A549 (cell line): ENCODE data around the gene TBC1D22A. TPM values are rescaled to one million over a fixed set of nuclear protein-coding genes. Genes with fewer than 3 reads are reported as not detected.

Experiments
- ATAC-seq, 2 experiments: fragments of 200-7000 bp in 1 of 2; fragments of >200 bp in 1 of 2; cut with Nextera tagmentation in 1 of 2; cut with Tn5 transposase in 1 of 2; 3 replicates each; pipeline versions ENCODE4 v1.8.0 to v1.9.1; 2018 to 2020; ENCODE audit warnings: mild to moderate bottlenecking in 1 of 2, moderate library complexity in 1 of 2
- CTCF ChIA-PET: fragments of 300-600 bp; sonication (Branson Sonifier 250); formaldehyde crosslinking; extraction: SDS; loops from one replicate; lab custom pipeline; 2021; ENCODE audit warnings: antibody characterized with exemption, inconsistent platforms; lab: Yijun Ruan, JAX
- POLR2A ChIA-PET: fragments of 350-600 bp; formaldehyde crosslinking; extraction: SDS; loops from one replicate; lab custom pipeline; 2021; ENCODE audit warnings: antibody characterized with exemption, inconsistent platforms; lab: Yijun Ruan, JAX
- DNase-seq, 2 experiments: peaks; one replicate each; pipeline versions ENCODE4 v3.0.0 to v3.0.0-alpha.2; 2011 to 2016; ENCODE audit warnings: low read depth in 1 of 2, low spot score in 1 of 2
- FAIRE-seq: peaks from 2 replicates; lab custom pipeline; 2011; peaks lifted over from hg19 to GRCh38; lab: Jason Lieb, UNC
- H3K27ac ChIP-seq, 2 experiments: fragments of >200 bp; sonication (Bioruptor Twin); formaldehyde crosslinking; 3 replicates each; pipeline ENCODE4 v1.5.1; 2016 to 2017
- H3K4me1 ChIP-seq: fragments of >200 bp; sonication (Bioruptor Twin); formaldehyde crosslinking; 3 replicates; pipeline ENCODE4 v1.6.1; 2016
- H3K4me2 ChIP-seq: fragments of >200 bp; sonication (Bioruptor Twin); formaldehyde crosslinking; 3 replicates; pipeline ENCODE4 v1.6.1; 2016
- H3K4me3 ChIP-seq: fragments of >200 bp; sonication (Bioruptor Twin); formaldehyde crosslinking; 3 replicates; pipeline ENCODE4 v1.5.1; 2016
- H3K9me3 ChIP-seq: fragments of >200 bp; sonication (Bioruptor Twin); formaldehyde crosslinking; 3 replicates; pipeline ENCODE4 v1.6.1; 2016
- CBX2 ChIP-seq: fragments of 200-600 bp; sonication (generic); IDR thresholded peaks from 2 replicates; pipeline ENCODE4 v1.6.1; 2016; ENCODE audit warnings: low read depth, mild to moderate bottlenecking, borderline replicate concordance
- CBX8 ChIP-seq: fragments of 200-600 bp; sonication (generic); IDR thresholded peaks from 2 replicates; pipeline ENCODE4 v1.6.1; 2016
- CEBPB ChIP-seq, 2 experiments: fragments of >200 bp in 1 of 2; sonication (Bioruptor Twin) in 1 of 2; formaldehyde crosslinking in 1 of 2; IDR thresholded peaks; 2 replicates each; pipeline ENCODE4 v1.6.1; 2012 to 2016
- CHD4 ChIP-seq: fragments of 200-600 bp; sonication (generic); IDR thresholded peaks from 2 replicates; pipeline ENCODE4 v1.6.1; 2016; ENCODE audit warnings: antibody characterized with exemption, mild to moderate bottlenecking, borderline replicate concordance
- EHMT2 ChIP-seq: fragments of 200-600 bp; sonication (generic); IDR thresholded peaks from 2 replicates; pipeline ENCODE4 v1.6.1; 2016; ENCODE audit warnings: antibody characterized with exemption, low read depth, mild to moderate bottlenecking, moderate library complexity
- EP300 ChIP-seq, 2 experiments: fragments of >200 bp; sonication (Bioruptor Twin); formaldehyde crosslinking; IDR thresholded peaks; 2 replicates in 1 of 2; 3 replicates in 1 of 2; pipeline ENCODE4 v1.6.1; 2016 to 2017
- FOSB ChIP-seq: fragments of 250-450 bp; sonication (Bioruptor Pico); IDR thresholded peaks from 2 replicates; pipeline ENCODE4 v1.5.0; 2020; ENCODE audit warnings: mild to moderate bottlenecking, moderate library complexity
- GATA3 ChIP-seq: IDR thresholded peaks from 2 replicates; pipeline ENCODE4 v1.6.1; 2012; ENCODE audit warnings: borderline replicate concordance
- HDAC2 ChIP-seq: fragments of 200-600 bp; sonication (generic); IDR thresholded peaks from 2 replicates; pipeline ENCODE4 v1.6.1; 2016
- HEYL ChIP-seq: fragments of 250-450 bp; sonication (Bioruptor Pico); IDR thresholded peaks from 2 replicates; pipeline ENCODE4 v1.8.0; 2021; ENCODE audit warnings: mild to moderate bottlenecking, moderate library complexity
- HMGXB4 ChIP-seq: fragments of 250-450 bp; sonication (Bioruptor Pico); IDR thresholded peaks from 2 replicates; pipeline ENCODE4 v1.5.0; 2021; ENCODE audit warnings: mild to moderate bottlenecking, moderate library complexity, borderline replicate concordance
- KDM1A ChIP-seq: fragments of 200-600 bp; sonication (generic); IDR thresholded peaks from 2 replicates; pipeline ENCODE4 v1.6.1; 2016; ENCODE audit warnings: low read depth, mild to moderate bottlenecking
- KDM5A ChIP-seq: fragments of 200-600 bp; sonication (generic); IDR thresholded peaks from 2 replicates; pipeline ENCODE4 v1.6.1; 2016; ENCODE audit warnings: antibody characterized with exemption, mild to moderate bottlenecking
- MAZ ChIP-seq: fragments of 150-350 bp; IDR thresholded peaks from 2 replicates; pipeline ENCODE4 v1.6.1; 2014; ENCODE audit warnings: antibody characterized with exemption, low read depth, low read length, borderline replicate concordance
- NFE2L2 ChIP-seq: fragments of 150-350 bp; conservative IDR thresholded peaks from 2 replicates; pipeline ENCODE4 v1.6.1; 2014; ENCODE audit warnings: low read length
- NPAS2 ChIP-seq: fragments of 250-450 bp; sonication (Bioruptor Pico); IDR thresholded peaks from 2 replicates; pipeline ENCODE4 v1.8.0; 2022; ENCODE audit warnings: mild to moderate bottlenecking, moderate library complexity, borderline replicate concordance
- NR3C1 ChIP-seq: fragments of >200 bp; sonication (Bioruptor Twin); formaldehyde crosslinking; IDR thresholded peaks from 3 replicates; pipeline ENCODE4 v1.6.1; 2017
- POLR2A ChIP-seq: IDR thresholded peaks from 2 replicates; pipeline ENCODE4 v1.6.1; 2012; ENCODE audit warnings: mild to moderate bottlenecking, low read length
- RAD21 ChIP-seq, 2 experiments: fragments of >200 bp in 1 of 2; sonication (Bioruptor Twin) in 1 of 2; formaldehyde crosslinking in 1 of 2; IDR thresholded peaks in 1 of 2; conservative IDR thresholded peaks in 1 of 2; 2 replicates in 1 of 2; 3 replicates in 1 of 2; pipeline ENCODE4 v1.6.1; 2012 to 2018; ENCODE audit warnings: inconsistent platforms in 1 of 2
- RARB ChIP-seq: fragments of 250-450 bp; sonication (Bioruptor Pico); IDR thresholded peaks from 2 replicates; pipeline ENCODE4 v1.8.0; 2021; ENCODE audit warnings: mild to moderate bottlenecking, moderate library complexity
- RFX5 ChIP-seq: fragments of 450-650 bp; IDR thresholded peaks from 2 replicates; pipeline ENCODE4 v1.7.1; 2014; ENCODE audit warnings: antibody characterized with exemption, mild to moderate bottlenecking, moderate library complexity
- TFCP2L1 ChIP-seq: fragments of 250-450 bp; sonication (Bioruptor Pico); IDR thresholded peaks from 2 replicates; pipeline ENCODE4 v1.5.0; 2021; ENCODE audit warnings: mild to moderate bottlenecking
- ZFP36 ChIP-seq: fragments of 450-650 bp; IDR thresholded peaks from 2 replicates; pipeline ENCODE4 v1.6.1; 2014; ENCODE audit warnings: borderline replicate concordance; ENCODE audit not compliant: partially characterized antibody
- ZSCAN20 ChIP-seq: fragments of 250-450 bp; sonication (Bioruptor Pico); IDR thresholded peaks from 2 replicates; pipeline ENCODE4 v1.8.0; 2022; ENCODE audit warnings: mild to moderate bottlenecking, moderate library complexity
- WGBS: methylation state at CpG from one replicate; pipeline ENCODE4 v1.1.6; 2017; ENCODE audit errors: missing lambda C conversion rate; 5-methylcytosine and 5-hydroxymethylcytosine counted together
- polyA plus RNA-seq, 4 experiments: library from polyadenylated mRNA; depleted of rRNA in 3 of 4; stranded (reverse); fragments of >200 nt; fragmentation: RNase III in 1 of 4; extraction: RNeasy Plus Mini Kit Qiagen cat#74134 plus additional on column Dnase treatment in 1 of 4; gene quantifications; 2 replicates in 3 of 4; 3 replicates in 1 of 4; pipeline ENCODE4 v1.2.3, GENCODE V29; 2011 to 2017
- TF ChIP-seq, protein P1 (sequence below): IDR thresholded peaks from 2 replicates; pipeline ENCODE4 v1.6.1; 2012
- TF ChIP-seq, protein P2 (sequence below): fragments of >200 bp; sonication (Bioruptor Twin); formaldehyde crosslinking; IDR thresholded peaks from 3 replicates; pipeline ENCODE4 v1.6.1; 2016
- TF ChIP-seq, protein P3 (sequence below): fragments of 450-650 bp; IDR thresholded peaks from 2 replicates; pipeline ENCODE4 v1.6.1; 2014; ENCODE audit warnings: antibody characterized with exemption

TBC1D22A gene
- polyA plus RNA-seq, 2 of the 4 experiments (the other 2 are of a cell fraction): 8.9 to 10.8 TPM

GRCh38 chr22:46971099-46971763 lies 208.8 kb downstream of the TBC1D22A start:
- Histone ChIP-seq H3K4me3 (no peak overlapping the region), H3K4me1 (no peaks in the 10 kb centered on the region), H3K27ac (no peak overlapping the region), H3K4me2 (no peak overlapping the region), H3K9me3 (no peaks in the 10 kb centered on the region)
- WGBS: 92% methylated on average over 14 of the region's 17 CpGs
- ChIA-PET CTCF (no interaction called here), POLR2A (no interaction called here)
- DNase-seq (no peak), FAIRE-seq (no peak), ATAC-seq (no peak)
- TF ChIP-seq MAZ (no peak), NFE2L2 (no peak), HEYL (CRISPR knock-in tag) (no peak), CBX2 (no peak), CHD4 (no peak), ZSCAN20 (no peak), FOSB (CRISPR knock-in tag) (no peak), POLR2A (no peak), HDAC2 (no peak), RFX5 (no peak), CEBPB (IDR thresholded peaks at IDR 0.05) (no peak), ZFP36 (no peak), RAD21 (conservative IDR thresholded peaks at IDR 0.05 in 1 of 2, IDR thresholded peaks at IDR 0.05 in 1 of 2) (no peak), NR3C1 (no peak), EHMT2 (no peak)
- TF ChIP-seq, protein P1, sequence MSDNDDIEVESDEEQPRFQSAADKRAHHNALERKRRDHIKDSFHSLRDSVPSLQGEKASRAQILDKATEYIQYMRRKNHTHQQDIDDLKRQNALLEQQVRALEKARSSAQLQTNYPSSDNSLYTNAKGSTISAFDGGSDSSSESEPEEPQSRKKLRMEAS: no peak
- TF ChIP-seq, protein P2, sequence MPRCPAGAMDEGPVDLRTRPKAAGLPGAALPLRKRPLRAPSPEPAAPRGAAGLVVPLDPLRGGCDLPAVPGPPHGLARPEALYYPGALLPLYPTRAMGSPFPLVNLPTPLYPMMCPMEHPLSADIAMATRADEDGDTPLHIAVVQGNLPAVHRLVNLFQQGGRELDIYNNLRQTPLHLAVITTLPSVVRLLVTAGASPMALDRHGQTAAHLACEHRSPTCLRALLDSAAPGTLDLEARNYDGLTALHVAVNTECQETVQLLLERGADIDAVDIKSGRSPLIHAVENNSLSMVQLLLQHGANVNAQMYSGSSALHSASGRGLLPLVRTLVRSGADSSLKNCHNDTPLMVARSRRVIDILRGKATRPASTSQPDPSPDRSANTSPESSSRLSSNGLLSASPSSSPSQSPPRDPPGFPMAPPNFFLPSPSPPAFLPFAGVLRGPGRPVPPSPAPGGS: no peak
- TF ChIP-seq, protein P3, sequence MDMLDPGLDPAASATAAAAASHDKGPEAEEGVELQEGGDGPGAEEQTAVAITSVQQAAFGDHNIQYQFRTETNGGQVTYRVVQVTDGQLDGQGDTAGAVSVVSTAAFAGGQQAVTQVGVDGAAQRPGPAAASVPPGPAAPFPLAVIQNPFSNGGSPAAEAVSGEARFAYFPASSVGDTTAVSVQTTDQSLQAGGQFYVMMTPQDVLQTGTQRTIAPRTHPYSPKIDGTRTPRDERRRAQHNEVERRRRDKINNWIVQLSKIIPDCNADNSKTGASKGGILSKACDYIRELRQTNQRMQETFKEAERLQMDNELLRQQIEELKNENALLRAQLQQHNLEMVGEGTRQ: no peak

DNA sequence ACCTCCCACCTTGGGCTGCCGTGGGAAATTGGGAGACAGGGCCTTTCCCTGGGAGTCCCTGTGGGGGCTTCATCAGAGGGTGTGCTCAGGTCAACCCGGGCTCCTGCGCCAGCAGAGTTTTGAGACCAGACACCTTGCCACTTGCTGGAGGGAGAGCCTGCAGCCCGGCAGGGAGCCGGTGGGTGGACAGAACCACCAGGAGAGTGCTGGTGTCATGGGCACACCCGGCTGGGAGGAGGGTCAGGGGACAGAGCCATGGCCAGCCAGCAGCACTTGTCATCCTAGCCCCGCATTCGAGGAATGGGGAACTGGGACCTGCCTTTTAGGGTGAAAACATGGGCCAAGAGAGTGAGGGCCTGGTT lies 209.3 kb downstream of the TBC1D22A start:
- FAIRE-seq (no peak), ATAC-seq (no peak), DNase-seq (no peak)
- H3K27ac ChIP-seq: no peak overlapping the region
- no peak overlapping the region for H3K4me2 ChIP-seq
- no peaks in the 10 kb centered on the region for H3K9me3 ChIP-seq
- no peaks in the 10 kb centered on the region for H3K4me1 ChIP-seq
- H3K4me3 ChIP-seq: no peak overlapping the region
- POLR2A ChIA-PET: no interaction called here
- CTCF ChIA-PET: no interaction called here
- 87% methylated on average over 7 of the region's 8 CpGs for WGBS
- no peak for TF ChIP-seq CEBPB (IDR thresholded peaks at IDR 0.05)
- TF ChIP-seq FOSB (CRISPR knock-in tag): no peak
- no peak for TF ChIP-seq GATA3
- TF ChIP-seq NFE2L2: no peak
- no peak for TF ChIP-seq HDAC2
- TF ChIP-seq NPAS2 (CRISPR knock-in tag): no peak
- no peak for TF ChIP-seq KDM5A
- TF ChIP-seq ZSCAN20: no peak
- TF ChIP-seq KDM1A: no peak
- TF ChIP-seq RARB: no peak
- TF ChIP-seq HMGXB4 (CRISPR knock-in tag): no peak
- TF ChIP-seq CBX8: no peak
- TF ChIP-seq EP300 (IDR thresholded peaks at IDR 0.05): no peak
- TF ChIP-seq TFCP2L1 (CRISPR knock-in tag): no peak
